HG02571 (cell line): ENCODE data around the gene ABHD18.
A peak's percentile ranks its signal among the peaks of the same experiment; 100 is the strongest.
"Not testable (repeated sequence)": the region's sequence is repeated elsewhere in the genome, so short reads cannot be mapped to it uniquely, and the experiment has no call there.

ENCODE experiments used
- ATAC-seq: cut with Tn5 transposase; IDR thresholded peaks from one replicate; pipeline ENCODE4 v1.9.1; 2021; ENCODE audit warnings: mild to moderate bottlenecking, moderate library complexity; ENCODE audit not compliant: unreplicated experiment

The ABHD18 gene

DNA sequence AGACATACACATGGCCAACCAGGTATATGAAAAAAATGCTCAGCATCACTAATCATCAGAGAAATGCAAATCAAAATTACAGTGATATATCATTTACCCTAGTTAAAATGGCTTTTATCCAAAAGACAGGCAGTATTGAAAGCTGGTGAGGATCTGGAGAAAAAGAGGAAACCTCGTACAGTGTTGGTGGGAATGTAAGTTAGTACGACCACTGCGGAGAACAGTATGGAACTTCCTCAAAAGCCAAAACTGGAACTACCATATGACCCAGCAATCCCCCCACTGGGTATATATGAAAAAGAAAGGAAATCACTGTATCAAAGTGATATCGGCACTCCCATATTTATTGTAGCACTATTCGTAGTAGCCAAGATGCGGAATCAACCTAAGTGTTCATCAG is 23.4 kb downstream of the ABHD18 start:
- ATAC-seq, result no peak

DNA sequence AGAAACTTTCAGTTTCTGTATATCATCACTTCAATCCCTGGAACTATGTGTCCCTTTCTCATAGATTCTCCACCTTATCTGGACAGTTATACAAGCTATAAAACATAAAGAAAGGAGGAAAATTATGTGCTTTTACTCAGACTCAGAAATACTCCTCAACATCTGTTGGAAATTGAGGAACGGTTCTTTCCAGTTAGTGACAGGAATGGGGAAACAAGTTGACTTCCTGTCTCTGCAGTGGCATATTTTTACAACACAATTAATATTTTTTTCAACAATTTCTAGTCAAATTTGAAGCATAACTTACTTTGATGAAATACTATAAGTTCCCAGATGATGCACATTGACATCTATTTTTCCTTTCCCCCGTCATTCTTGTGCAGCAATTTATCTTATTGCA is 27.9 kb downstream of the ABHD18 start:
- ATAC-seq, result no peak

DNA sequence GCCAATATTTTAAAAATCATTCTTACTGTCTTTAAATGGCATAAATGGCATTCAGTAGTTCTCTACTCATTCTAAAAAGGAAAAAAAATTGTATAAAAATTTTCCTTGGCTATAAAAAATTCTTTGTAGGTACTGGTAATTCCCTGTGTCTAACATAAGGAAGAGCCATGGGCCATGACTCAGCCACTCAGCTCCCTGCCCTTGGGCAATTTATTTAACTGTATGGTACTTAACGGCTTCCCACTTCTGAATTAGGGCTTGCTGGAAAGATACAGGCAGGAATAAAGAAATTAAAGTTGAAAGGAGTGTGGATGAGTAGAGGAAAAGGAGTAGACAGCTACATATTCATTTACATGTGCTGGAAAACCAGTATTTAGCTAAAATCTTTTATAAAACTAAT is 30.6 kb downstream of the ABHD18 start:
- no peak for ATAC-seq

DNA sequence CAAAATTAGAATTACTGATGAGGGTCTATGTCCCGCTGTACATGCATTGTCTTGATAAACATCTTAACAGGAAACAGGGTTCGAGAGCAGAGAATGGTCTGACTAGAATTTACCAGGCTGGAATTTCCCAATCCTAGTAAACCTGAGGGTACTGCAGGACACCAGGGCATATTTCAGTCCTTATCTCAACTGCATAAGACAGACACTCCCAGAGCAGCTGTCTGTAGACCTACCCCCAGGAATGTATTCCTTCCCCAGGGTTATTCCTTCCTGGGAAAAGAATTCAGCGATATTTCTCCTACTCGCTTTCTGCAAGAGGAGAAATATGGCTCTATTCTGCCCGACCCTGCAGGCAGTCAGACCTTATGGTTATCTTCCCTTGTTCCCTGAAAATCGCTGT is 31.3 kb downstream of the ABHD18 start:
- not testable (repeated sequence) for ATAC-seq

GRCh38 chr4:127997534-127998388 is 32.6 kb downstream of the ABHD18 start:
- ATAC-seq, result peak; percentile 99

DNA sequence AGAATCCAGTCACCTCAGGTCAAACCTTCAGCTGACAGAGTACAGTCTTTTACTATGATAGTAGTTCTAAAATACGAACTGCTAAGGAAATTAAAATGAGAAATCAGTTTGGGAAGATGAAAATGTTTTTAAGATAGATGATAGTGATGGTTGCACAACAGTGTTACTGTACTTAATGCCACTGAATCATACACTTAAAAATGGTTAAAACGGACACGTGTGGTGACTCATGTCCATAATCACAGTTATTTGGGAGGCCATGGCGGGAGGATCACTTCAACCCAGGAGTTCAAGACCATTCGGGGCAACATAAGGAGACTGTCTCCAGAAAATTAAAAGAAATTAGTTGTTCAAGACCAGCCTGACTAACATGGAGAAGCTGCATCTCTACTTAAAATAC is 41.4 kb downstream of the ABHD18 start:
- no peak for ATAC-seq

GRCh38 chr4:128009428-128009827 is 44.2 kb downstream of the ABHD18 start:
- no peak for ATAC-seq

GRCh38 chr4:128025319-128025718 is 60.1 kb downstream of the ABHD18 start:
- no peak for ATAC-seq

GRCh38 chr4:128029907-128030306 is 64.7 kb downstream of the ABHD18 start:
- no peak for ATAC-seq

DNA sequence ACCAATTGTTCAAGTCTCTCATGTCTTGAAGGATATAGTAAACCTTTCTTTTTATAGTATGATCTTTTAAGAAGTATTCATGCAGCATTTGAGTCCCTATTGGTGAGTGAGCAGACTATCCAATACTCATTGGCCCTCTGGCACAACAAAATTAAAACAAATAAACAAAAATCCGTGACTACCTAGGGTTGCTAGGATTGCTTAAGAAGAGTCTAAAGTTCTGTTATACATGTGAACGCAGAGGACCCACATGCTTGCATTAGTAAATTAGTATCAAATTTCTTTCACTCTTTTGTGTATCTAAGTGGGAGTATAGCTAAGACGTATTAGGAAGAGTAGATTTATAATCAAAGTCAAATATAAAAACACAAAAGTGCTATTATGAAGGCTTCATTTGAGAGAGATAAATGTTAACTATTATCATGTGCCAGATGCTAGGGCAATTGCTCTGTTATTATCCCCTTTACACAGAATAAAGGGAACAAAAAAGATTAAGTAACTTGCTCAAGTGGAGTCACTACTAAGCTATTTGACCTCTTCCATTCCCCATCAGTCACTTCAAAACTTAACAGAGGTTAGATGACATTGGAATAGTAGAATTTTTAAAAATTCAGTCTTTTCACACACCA is 66.7 kb downstream of the ABHD18 start:
- ATAC-seq, result no peak

GRCh38 chr4:128039568-128039967 is 74.4 kb downstream of the ABHD18 start:
- no peak for ATAC-seq

- not testable (repeated sequence) for ATAC-seq
These were observed 81.8 kb downstream of the ABHD18 start for GRCh38 chr4:128047019-128047418.

GRCh38 chr4:128047514-128047913 is 82.3 kb downstream of the ABHD18 start:
- not testable (repeated sequence) for ATAC-seq

DNA sequence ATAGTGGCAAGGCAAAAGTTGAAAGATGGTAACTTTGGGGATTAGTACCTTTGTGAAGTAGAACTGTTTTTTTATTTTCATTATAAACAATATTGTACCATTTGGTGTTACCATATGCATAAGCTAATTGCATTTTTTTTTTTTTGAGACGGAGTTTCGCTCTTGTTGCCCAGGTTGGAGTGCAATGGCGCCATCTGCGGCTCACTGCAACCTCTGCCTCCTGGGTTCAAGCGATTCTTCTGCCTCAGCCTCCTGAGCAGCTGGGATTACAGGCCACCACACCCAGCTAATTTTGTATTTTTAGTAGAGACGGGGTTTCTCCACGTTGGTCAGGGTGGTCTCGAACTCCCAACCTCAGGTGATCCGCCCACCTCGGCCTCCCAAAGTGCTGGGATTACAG is 86.0 kb downstream of the ABHD18 start:
- not testable (repeated sequence) for ATAC-seq

DNA sequence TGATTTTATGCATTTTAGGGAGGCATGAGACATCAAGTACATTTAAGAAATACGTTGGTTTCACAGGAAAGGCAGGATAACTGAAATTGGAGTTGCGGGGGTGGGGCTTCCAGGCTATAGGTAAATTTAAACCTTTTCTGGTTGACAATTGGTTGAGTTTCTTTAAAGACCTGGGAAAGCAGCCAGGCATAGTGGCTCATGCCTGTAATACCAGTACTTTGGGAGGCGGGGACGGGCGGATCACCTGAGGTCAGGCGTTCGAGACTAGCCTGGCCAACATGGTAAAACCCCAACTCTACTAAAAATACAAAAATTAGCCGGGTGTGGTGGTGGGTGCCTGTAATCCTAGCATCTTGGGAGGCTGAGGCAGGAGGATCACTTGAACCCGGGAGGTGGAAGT is 89.7 kb downstream of the ABHD18 start:
- ATAC-seq, result not testable (repeated sequence)

- ATAC-seq, result not testable (repeated sequence)
These were observed 90.4 kb downstream of the ABHD18 start for GRCh38 chr4:128055441-128056206.

- ATAC-seq, result no peak
These were observed 91.2 kb downstream of the ABHD18 start for GRCh38 chr4:128056396-128056795.

DNA sequence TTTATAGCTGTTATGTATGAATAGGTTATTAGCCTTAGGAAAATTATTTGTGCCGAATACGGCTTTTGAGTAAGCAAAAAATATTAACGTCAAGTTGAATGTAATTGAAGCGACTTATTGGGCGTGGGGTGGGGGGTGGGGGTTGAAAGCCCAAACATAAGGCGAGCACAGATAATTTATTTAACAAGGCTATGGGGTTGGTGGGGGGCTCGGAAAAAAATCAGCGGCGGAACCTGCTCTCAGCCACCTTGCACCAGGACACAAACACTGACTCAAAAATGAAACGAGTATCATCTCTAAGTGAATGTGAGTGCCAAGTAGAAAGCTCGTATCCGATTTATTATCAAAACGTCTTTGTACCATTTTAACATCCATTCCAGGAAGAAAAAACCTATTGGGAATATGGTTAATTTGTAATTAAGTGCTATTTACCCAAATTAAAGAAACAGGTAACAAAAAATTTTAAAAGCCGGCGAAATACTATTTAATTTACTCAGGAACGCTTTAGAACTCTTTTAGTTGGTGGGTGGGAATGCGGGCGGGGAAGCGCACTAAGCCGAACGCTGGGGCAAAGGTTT is 95.0 kb downstream of the ABHD18 start:
- ATAC-seq, result no peak

DNA sequence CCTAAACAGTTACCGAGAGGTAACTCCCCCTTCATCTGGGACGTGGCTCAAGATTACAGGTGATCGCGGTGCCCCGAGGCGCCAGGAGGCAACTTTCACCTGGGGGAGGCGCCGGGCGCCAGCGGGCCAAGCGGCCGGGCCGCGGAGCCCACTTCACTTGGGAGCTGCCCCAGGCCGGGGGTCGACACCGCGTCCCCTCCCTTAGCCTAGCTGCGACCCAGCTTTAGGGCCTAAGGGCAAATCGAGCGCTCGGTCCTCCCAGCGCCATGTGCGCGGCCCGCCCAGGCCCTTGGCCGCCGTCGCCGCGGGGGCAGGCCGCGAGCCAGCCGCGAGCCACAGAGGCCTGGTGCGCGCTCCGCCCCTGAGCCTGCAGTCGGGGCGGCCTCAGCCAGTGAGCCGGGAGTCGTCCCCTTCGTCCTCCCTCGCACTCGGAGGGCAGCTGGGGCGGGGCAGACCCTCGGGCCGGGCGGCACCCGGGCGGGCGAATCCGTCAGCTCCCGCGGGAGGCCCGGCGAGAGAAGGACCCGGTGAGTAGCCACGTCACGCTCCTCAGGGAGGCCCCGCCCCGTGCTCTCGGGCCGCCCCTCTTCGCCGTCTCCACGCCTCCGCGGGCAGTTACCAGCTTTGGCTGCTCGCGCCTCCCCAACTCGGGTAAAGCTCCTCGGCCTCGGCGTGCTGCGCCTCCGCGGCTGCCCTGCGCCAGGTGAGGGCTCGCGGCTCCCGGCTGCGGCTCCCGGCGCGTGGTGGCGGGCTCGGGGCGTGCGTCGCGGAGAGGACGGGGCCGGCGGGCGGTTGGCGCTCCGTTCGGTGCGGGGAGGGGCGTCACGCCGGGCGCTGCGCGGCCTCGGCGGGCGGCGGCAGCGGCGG is 95.7 kb downstream of the ABHD18 start, which contains the start of gene LARP1B:
LARP1B (plus strand) TSS at position 614 of the 867 bp plus-strand sequence. CDS start 13,640 bp downstream, outside the sequence.
- peak; percentile 88 for ATAC-seq
